ENCODE data around the gene PANK3.
"Not testable (repeated sequence)": the region's sequence is repeated elsewhere in the genome, so short reads cannot be mapped to it uniquely, and the experiment has no call there.

Gene PANK3

GRCh38 chr5:168568738-168569137, 10.4 kb downstream of the PANK3 start:
- no peak for DNase-seq
- in situ Hi-C loops (cut with HindIII; ENCODE audit: low pct_ligation_motif_present, low pct_unique_long_range_greater_than_20kb, low sequenced_read_pairs), result no loop called here

GRCh38 chr5:168563959-168564358, 15.2 kb downstream of the PANK3 start:
- no peak for DNase-seq
- in situ Hi-C loops (cut with HindIII; ENCODE audit: low pct_ligation_motif_present, low pct_unique_long_range_greater_than_20kb, low sequenced_read_pairs), result no loop called here

GRCh38 chr5:168562279-168562678, 16.9 kb downstream of the PANK3 start:
- in situ Hi-C loops (cut with HindIII; ENCODE audit: low pct_ligation_motif_present, low pct_unique_long_range_greater_than_20kb, low sequenced_read_pairs), result no loop called here
- no peak for DNase-seq

- DNase-seq, result no peak
- in situ Hi-C loops (cut with HindIII; ENCODE audit: low pct_ligation_motif_present, low pct_unique_long_range_greater_than_20kb, low sequenced_read_pairs), result no loop called here
These were observed 21.8 kb downstream of the PANK3 start for GRCh38 chr5:168557389-168557788.

- in situ Hi-C loops (cut with HindIII; ENCODE audit: low pct_ligation_motif_present, low pct_unique_long_range_greater_than_20kb, low sequenced_read_pairs), result no loop called here
These were observed 25.6 kb downstream of the PANK3 start for GRCh38 chr5:168553377-168554130.

GRCh38 chr5:168552146-168552545, 27.0 kb downstream of the PANK3 start:
- DNase-seq, result peak; percentile 55
- in situ Hi-C loops (cut with HindIII; ENCODE audit: low pct_ligation_motif_present, low pct_unique_long_range_greater_than_20kb, low sequenced_read_pairs), result no loop called here

More at GRCh38 chr5:168553377-168554130, 25.6 kb downstream of the PANK3 start:
- no peak for DNase-seq

- in situ Hi-C loops (cut with HindIII; ENCODE audit: low pct_ligation_motif_present, low pct_unique_long_range_greater_than_20kb, low sequenced_read_pairs), result no loop called here
- DNase-seq, result no peak
These were observed 28.5 kb downstream of the PANK3 start for GRCh38 chr5:168550656-168551055.

- no peak for DNase-seq
- in situ Hi-C loops (cut with HindIII; ENCODE audit: low pct_ligation_motif_present, low pct_unique_long_range_greater_than_20kb, low sequenced_read_pairs), result no loop called here
These were observed 29.6 kb downstream of the PANK3 start for GRCh38 chr5:168549554-168549953.

GRCh38 chr5:168537176-168537575, 42.0 kb downstream of the PANK3 start:
- in situ Hi-C loops (cut with HindIII; ENCODE audit: low pct_ligation_motif_present, low pct_unique_long_range_greater_than_20kb, low sequenced_read_pairs), result no loop called here
- no peak for DNase-seq

GRCh38 chr5:168534351-168534750, 44.8 kb downstream of the PANK3 start:
- in situ Hi-C loops (cut with HindIII; ENCODE audit: low pct_ligation_motif_present, low pct_unique_long_range_greater_than_20kb, low sequenced_read_pairs); DNase-seq: not testable (repeated sequence)

- no peak for DNase-seq
- in situ Hi-C loops (cut with HindIII; ENCODE audit: low pct_ligation_motif_present, low pct_unique_long_range_greater_than_20kb, low sequenced_read_pairs), result no loop called here
These were observed 46.9 kb downstream of the PANK3 start for GRCh38 chr5:168531987-168532864.

GRCh38 chr5:168531191-168531590, 48.0 kb downstream of the PANK3 start:
- no peak for DNase-seq

GRCh38 chr5:168530621-168531150, 48.5 kb downstream of the PANK3 start:
- no peak for DNase-seq

More at GRCh38 chr5:168531191-168531590, 48.0 kb downstream of the PANK3 start:
- in situ Hi-C loops (cut with HindIII; ENCODE audit: low pct_ligation_motif_present, low pct_unique_long_range_greater_than_20kb, low sequenced_read_pairs), result no loop called here

GRCh38 chr5:168529374-168530234, 49.6 kb downstream of the PANK3 start:
- no peak for DNase-seq
- in situ Hi-C loops (cut with HindIII; ENCODE audit: low pct_ligation_motif_present, low pct_unique_long_range_greater_than_20kb, low sequenced_read_pairs), result no loop called here

More at GRCh38 chr5:168530621-168531150, 48.5 kb downstream of the PANK3 start:
- in situ Hi-C loops (cut with HindIII; ENCODE audit: low pct_ligation_motif_present, low pct_unique_long_range_greater_than_20kb, low sequenced_read_pairs), result no loop called here

- in situ Hi-C loops (cut with HindIII; ENCODE audit: low pct_ligation_motif_present, low pct_unique_long_range_greater_than_20kb, low sequenced_read_pairs), result no loop called here
- peak; percentile 4 for DNase-seq
These were observed 50.4 kb downstream of the PANK3 start, which contains the start of gene FBLL1 for GRCh38 chr5:168528521-168529373. FBLL1 (plus strand) TSS chr5:168529305; CDS start chr5:168529505, 200 bp downstream.

GRCh38 chr5:168527756-168528295, 51.3 kb downstream of the PANK3 start:
- in situ Hi-C loops (cut with HindIII; ENCODE audit: low pct_ligation_motif_present, low pct_unique_long_range_greater_than_20kb, low sequenced_read_pairs), result no loop called here
- DNase-seq, result no peak

- DNase-seq, result no peak
- in situ Hi-C loops (cut with HindIII; ENCODE audit: low pct_ligation_motif_present, low pct_unique_long_range_greater_than_20kb, low sequenced_read_pairs), result no loop called here
These were observed 53.3 kb downstream of the PANK3 start for GRCh38 chr5:168525856-168526255.

Measured in ACHN (cell line).